SK-N-SH treated with all-trans-retinoic acid at 6 μM for 48 hours (cell line): ENCODE measurements around the gene PTPRO.

Source experiments
- ATAC-seq: fragments of 200-7000 bp; cut with Tn5 transposase; 3 replicates; pipeline ENCODE4 v1.9.1; 2020; ENCODE audit warnings: mild to moderate bottlenecking, moderate library complexity
- ARNTL ChIP-seq: fragments of 450-650 bp; formaldehyde crosslinking; IDR thresholded peaks from 2 replicates; pipeline ENCODE4 v1.5.0; 2020; ENCODE audit warnings: low read depth, mild to moderate bottlenecking, moderate library complexity, borderline replicate concordance
- BACH2 ChIP-seq: fragments of 250-450 bp; sonication (Bioruptor Pico); IDR thresholded peaks from 2 replicates; pipeline ENCODE4 v1.9.0; 2021; ENCODE audit warnings: mild to moderate bottlenecking, borderline replicate concordance
- CREB5 ChIP-seq: fragments of 250-450 bp; sonication (Bioruptor Pico); IDR thresholded peaks from 2 replicates; pipeline ENCODE4 v1.5.1; 2020; ENCODE audit warnings: low read depth, mild to moderate bottlenecking, moderate library complexity
- CSDC2 ChIP-seq: fragments of 250-450 bp; sonication (Bioruptor Pico); IDR thresholded peaks from 2 replicates; pipeline ENCODE4 v1.5.0; 2020; ENCODE audit warnings: mild to moderate bottlenecking, moderate library complexity
- CSRNP3 ChIP-seq: fragments of 250-450 bp; sonication (Bioruptor Pico); IDR thresholded peaks from 2 replicates; pipeline ENCODE4 v1.5.1; 2021; ENCODE audit warnings: mild to moderate bottlenecking, moderate library complexity
- ESRRG ChIP-seq: fragments of 250-450 bp; sonication (Bioruptor Pico); IDR thresholded peaks from 2 replicates; pipeline ENCODE4 v1.6.1; 2021; ENCODE audit warnings: mild to moderate bottlenecking
- GLIS3 ChIP-seq: fragments of 250-450 bp; sonication (Bioruptor Pico); IDR thresholded peaks from 2 replicates; pipeline ENCODE4 v1.5.0; 2020; ENCODE audit warnings: mild to moderate bottlenecking, moderate library complexity
- ISL1 ChIP-seq: fragments of 250-450 bp; sonication (Bioruptor Pico); IDR thresholded peaks from 2 replicates; pipeline ENCODE4 v2.1.2; 2022; ENCODE audit warnings: mild to moderate bottlenecking, moderate library complexity
- OSR1 ChIP-seq: fragments of 250-450 bp; sonication (Bioruptor Pico); IDR thresholded peaks from 2 replicates; pipeline ENCODE4 v1.8.0; 2022; ENCODE audit warnings: moderate library complexity, mild to moderate bottlenecking, inconsistent platforms
- PATZ1 ChIP-seq: fragments of 250-450 bp; sonication (Bioruptor Pico); IDR thresholded peaks from 2 replicates; pipeline ENCODE4 v1.8.0; 2020; ENCODE audit warnings: mild to moderate bottlenecking, moderate library complexity, borderline replicate concordance
- POU6F1 ChIP-seq: fragments of 250-450 bp; sonication (Bioruptor Pico); IDR thresholded peaks from 2 replicates; pipeline ENCODE4 v1.8.0; 2021; ENCODE audit warnings: low read depth, mild to moderate bottlenecking, moderate library complexity, borderline replicate concordance
- PPARA ChIP-seq: fragments of 250-450 bp; sonication (Bioruptor Pico); IDR thresholded peaks from 2 replicates; pipeline ENCODE4 v1.5.0; 2020; ENCODE audit warnings: mild to moderate bottlenecking, borderline replicate concordance
- RARB ChIP-seq: fragments of 250-450 bp; sonication (Bioruptor Pico); IDR thresholded peaks from 2 replicates; pipeline ENCODE4 v1.8.0; 2021; ENCODE audit warnings: mild to moderate bottlenecking, moderate library complexity
- SNAI2 ChIP-seq: fragments of 250-450 bp; sonication (Bioruptor Pico); IDR thresholded peaks from 2 replicates; pipeline ENCODE4 v1.5.0; 2020; ENCODE audit warnings: mild to moderate bottlenecking, moderate library complexity
- TCF4 ChIP-seq: fragments of 250-450 bp; sonication (Bioruptor Pico); IDR thresholded peaks from 2 replicates; pipeline ENCODE4 v1.8.0; 2021; ENCODE audit warnings: mild to moderate bottlenecking, moderate library complexity, borderline replicate concordance
- TOX ChIP-seq: fragments of 250-450 bp; sonication (Bioruptor Pico); IDR thresholded peaks from 2 replicates; pipeline ENCODE4 v1.8.0; 2021; ENCODE audit warnings: mild to moderate bottlenecking, moderate library complexity, borderline replicate concordance
- TSHZ2 ChIP-seq: fragments of 250-450 bp; sonication (Bioruptor Pico); IDR thresholded peaks from 2 replicates; pipeline ENCODE4 v1.5.0; 2020; ENCODE audit warnings: mild to moderate bottlenecking, moderate library complexity
- ZC3H10 ChIP-seq: fragments of 250-450 bp; sonication (Bioruptor Pico); IDR thresholded peaks from 2 replicates; pipeline ENCODE4 v1.5.1; 2021; ENCODE audit warnings: mild to moderate bottlenecking, moderate library complexity
- ZFP3 ChIP-seq: fragments of 250-450 bp; sonication (Bioruptor Pico); IDR thresholded peaks from 2 replicates; pipeline ENCODE4 v1.5.0; 2020; ENCODE audit warnings: mild to moderate bottlenecking, moderate library complexity
- ZFP30 ChIP-seq: fragments of 450-650 bp; formaldehyde crosslinking; IDR thresholded peaks from 2 replicates; pipeline ENCODE4 v1.5.0; 2022; ENCODE audit warnings: mild to moderate bottlenecking, moderate library complexity
- ZNF565 ChIP-seq: fragments of 450-650 bp; formaldehyde crosslinking; conservative IDR thresholded peaks from 2 replicates; pipeline ENCODE4 v1.5.0; 2020; ENCODE audit warnings: low read depth, mild to moderate bottlenecking, moderate library complexity
- ZNF70 ChIP-seq: fragments of 450-650 bp; formaldehyde crosslinking; IDR thresholded peaks from 2 replicates; pipeline ENCODE4 v1.5.0; 2020; ENCODE audit warnings: mild to moderate bottlenecking, moderate library complexity
- ZNF8 ChIP-seq: fragments of 450-650 bp; formaldehyde crosslinking; IDR thresholded peaks from 2 replicates; pipeline ENCODE4 v1.5.0; 2020; ENCODE audit warnings: mild to moderate bottlenecking, moderate library complexity

The PTPRO gene

GRCh38 chr12:15602051-15602672 is 279.9 kb downstream of the PTPRO start (continued):
- TF ChIP-seq POU6F1 (CRISPR knock-in tag), result no peak
- TF ChIP-seq ESRRG (CRISPR knock-in tag), result no peak
- no peak for TF ChIP-seq TOX (CRISPR knock-in tag)

GRCh38 chr12:15603474-15604085 is 281.3 kb downstream of the PTPRO start:
- ATAC-seq, result no peak
- no peak for TF ChIP-seq RARB
- no peak for TF ChIP-seq ISL1 (CRISPR knock-in tag)
- no peak for TF ChIP-seq ZFP30 (CRISPR knock-in tag)
- TF ChIP-seq ZNF565 (CRISPR knock-in tag), result no peak
- TF ChIP-seq CSDC2 (CRISPR knock-in tag), result no peak
- TF ChIP-seq ZC3H10 (CRISPR knock-in tag), result no peak
- TF ChIP-seq BACH2 (CRISPR knock-in tag), result no peak
- TF ChIP-seq PPARA (CRISPR knock-in tag), result no peak
- TF ChIP-seq SNAI2 (CRISPR knock-in tag), result no peak
- no peak for TF ChIP-seq CREB5 (CRISPR knock-in tag)
- TF ChIP-seq CSRNP3 (CRISPR knock-in tag), result no peak
- no peak for TF ChIP-seq ZNF70 (CRISPR knock-in tag)
- no peak for TF ChIP-seq ESRRG (CRISPR knock-in tag)
- TF ChIP-seq GLIS3 (CRISPR knock-in tag), result no peak
- TF ChIP-seq ZNF8 (CRISPR knock-in tag), result no peak
- TF ChIP-seq OSR1, result no peak

GRCh38 chr12:15605881-15606590 is 283.7 kb downstream of the PTPRO start:
- TF ChIP-seq TCF4 (CRISPR knock-in tag), result no peak
- TF ChIP-seq ZFP3, result no peak
- no peak for TF ChIP-seq TSHZ2 (CRISPR knock-in tag)
- no peak for TF ChIP-seq ZFP30 (CRISPR knock-in tag)
- TF ChIP-seq TOX (CRISPR knock-in tag), result no peak
- no peak for TF ChIP-seq POU6F1 (CRISPR knock-in tag)
- no peak for TF ChIP-seq PATZ1 (CRISPR knock-in tag)
- no peak for TF ChIP-seq ZNF70 (CRISPR knock-in tag)
- no peak for TF ChIP-seq CSRNP3 (CRISPR knock-in tag)
- TF ChIP-seq CSDC2 (CRISPR knock-in tag), result no peak
- no peak for TF ChIP-seq OSR1
- no peak for TF ChIP-seq ARNTL (CRISPR knock-in tag)
- no peak for TF ChIP-seq ZNF565 (CRISPR knock-in tag)
- TF ChIP-seq PPARA (CRISPR knock-in tag), result no peak
- no peak for TF ChIP-seq GLIS3 (CRISPR knock-in tag)
- no peak for TF ChIP-seq BACH2 (CRISPR knock-in tag)
- TF ChIP-seq ISL1 (CRISPR knock-in tag), result no peak
- TF ChIP-seq ZNF8 (CRISPR knock-in tag), result no peak
- ATAC-seq, result no peak
